GM19099 (cell line): ENCODE results near the gene RBP2.

Experiments
- POLR2A ChIP-seq: IDR thresholded peaks from 3 replicates; pipeline ENCODE4 v1.6.1; 2011; ENCODE audit warnings: low read depth; ENCODE audit not compliant: insufficient read length; ENCODE audit errors: extremely low read depth

The RBP2 gene

DNA sequence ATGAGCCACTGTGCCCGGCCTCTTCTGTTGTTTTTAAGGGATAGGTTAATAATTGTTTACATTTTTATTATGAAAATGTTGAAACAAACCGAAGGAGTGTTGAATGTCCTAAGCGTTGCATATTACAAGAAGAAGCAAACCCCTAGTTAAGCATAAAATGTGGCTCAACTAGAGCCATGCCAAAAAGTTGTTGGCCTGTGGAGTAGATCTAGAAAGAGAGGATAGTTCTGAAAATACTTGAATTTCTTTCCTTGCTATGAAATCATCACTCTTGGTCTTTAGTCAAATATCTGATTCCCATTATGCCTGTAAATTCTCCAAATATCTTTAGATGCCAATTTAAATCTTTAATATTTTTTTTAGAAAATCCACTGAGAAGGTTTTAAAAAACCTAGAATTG lies 12.8 kb downstream of the RBP2 start:
- TF ChIP-seq POLR2A = no peak

- TF ChIP-seq POLR2A = no peak
Measured at GRCh38 chr3:139460529-139460928, 15.8 kb downstream of the RBP2 start.

- TF ChIP-seq POLR2A = no peak
Measured at GRCh38 chr3:139460076-139460475, 16.2 kb downstream of the RBP2 start.

GRCh38 chr3:139458348-139458747 lies 18.0 kb downstream of the RBP2 start:
- no peak for TF ChIP-seq POLR2A

DNA sequence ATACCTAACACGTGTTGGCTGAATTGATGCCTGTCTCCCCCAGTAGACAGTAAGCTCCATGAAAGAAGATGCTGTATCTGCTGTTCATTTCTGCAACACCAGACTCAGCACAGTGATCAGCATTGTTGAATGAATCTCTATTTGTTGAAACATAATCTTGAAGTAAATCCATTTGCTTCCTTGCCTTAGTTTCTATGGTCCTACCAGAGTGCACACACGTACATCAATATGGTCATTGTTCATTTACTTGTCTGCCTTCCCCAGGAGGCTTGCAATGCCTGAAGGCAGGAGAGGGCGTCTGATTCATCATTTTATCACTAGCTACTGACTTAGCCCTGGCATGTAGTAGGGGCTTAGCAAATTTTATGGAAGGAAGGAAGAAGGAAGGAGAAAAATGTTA lies 19.2 kb downstream of the RBP2 start:
- TF ChIP-seq POLR2A = no peak

- TF ChIP-seq POLR2A = no peak
Measured at GRCh38 chr3:139456386-139456785, 19.9 kb downstream of the RBP2 start.

- TF ChIP-seq POLR2A = no peak
Measured at GRCh38 chr3:139455855-139456254, 20.5 kb downstream of the RBP2 start.

DNA sequence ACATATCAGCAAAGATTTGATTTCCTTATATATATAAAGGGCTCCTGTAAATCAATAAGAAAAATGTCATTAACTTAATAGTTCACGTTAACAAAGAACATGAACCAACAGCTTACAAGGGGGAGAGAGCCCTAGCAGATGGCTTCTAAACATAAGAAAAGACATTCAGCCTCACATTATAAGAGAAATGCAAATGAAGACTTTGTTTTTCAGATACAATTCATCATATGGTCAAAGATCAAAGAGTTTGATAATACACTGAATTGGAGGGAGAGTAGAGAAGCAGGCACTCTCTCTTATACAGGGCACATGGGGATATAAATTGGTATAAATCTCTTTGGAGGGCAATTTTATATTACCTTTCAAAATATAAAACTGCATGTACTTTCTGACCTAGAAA lies 21.1 kb downstream of the RBP2 start:
- TF ChIP-seq POLR2A = no peak

- TF ChIP-seq POLR2A = no peak
Measured at GRCh38 chr3:139454346-139454745, 22.0 kb downstream of the RBP2 start.

- no peak for TF ChIP-seq POLR2A
Measured at GRCh38 chr3:139450159-139450558, 26.2 kb downstream of the RBP2 start.

DNA sequence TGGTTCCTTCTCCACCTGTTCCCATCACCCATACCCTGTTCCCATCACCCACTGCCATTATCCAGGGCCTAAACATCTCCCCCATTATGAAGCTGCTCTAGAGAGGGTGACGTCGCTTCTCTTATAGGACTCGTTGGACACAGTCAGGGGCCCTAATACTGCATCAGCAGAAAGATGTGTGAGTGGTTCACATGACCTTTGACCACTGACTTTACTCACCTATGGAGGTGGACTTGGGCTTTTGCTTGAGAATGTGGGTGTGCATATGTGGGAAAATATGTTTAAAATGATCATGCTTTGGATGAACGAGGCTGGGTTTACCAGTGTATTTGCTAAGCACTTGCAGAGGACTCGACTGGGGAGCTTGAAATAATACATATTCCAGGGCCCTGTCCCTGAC lies 26.8 kb downstream of the RBP2 start:
- no peak for TF ChIP-seq POLR2A

DNA sequence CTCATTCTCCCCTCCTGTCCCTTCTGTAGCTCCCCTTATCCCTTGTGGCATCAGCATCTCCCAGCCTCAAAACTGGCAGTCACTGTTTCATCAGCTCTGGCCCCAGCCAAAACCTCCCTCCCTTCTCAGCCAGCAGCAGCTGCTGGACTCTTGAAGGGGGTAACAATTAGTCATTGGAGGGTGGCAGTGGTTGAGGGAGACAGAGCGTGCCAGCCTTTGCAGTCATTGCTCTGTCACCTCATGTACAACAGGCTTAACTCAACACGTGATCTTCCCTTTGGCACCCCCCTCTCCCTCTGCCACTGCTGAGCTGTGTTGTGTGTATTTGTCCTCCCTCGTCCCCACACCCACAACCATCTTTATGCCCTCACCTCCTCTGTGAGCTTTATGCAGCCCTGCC lies 28.2 kb downstream of the RBP2 start:
- no peak for TF ChIP-seq POLR2A

DNA sequence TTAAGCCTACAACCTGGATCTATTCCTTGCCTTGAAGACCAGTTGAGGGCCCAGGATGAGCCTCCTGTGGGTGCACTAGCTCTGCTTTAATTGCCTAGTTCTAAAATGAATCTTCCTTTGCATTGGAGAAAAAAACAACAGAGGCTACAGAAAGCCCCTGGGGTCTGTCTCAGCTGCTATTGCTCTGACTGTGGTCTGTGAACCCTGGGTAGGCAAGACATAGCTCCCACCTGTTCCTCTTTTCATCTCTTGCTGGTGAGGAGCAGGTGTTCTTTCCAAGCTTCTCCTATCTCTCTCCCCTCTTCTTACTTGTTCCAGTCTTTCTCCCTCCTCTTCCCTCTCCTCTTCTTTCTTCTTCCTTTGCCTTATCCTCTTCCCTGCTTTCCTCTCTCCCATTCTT lies 28.8 kb downstream of the RBP2 start:
- no peak for TF ChIP-seq POLR2A

DNA sequence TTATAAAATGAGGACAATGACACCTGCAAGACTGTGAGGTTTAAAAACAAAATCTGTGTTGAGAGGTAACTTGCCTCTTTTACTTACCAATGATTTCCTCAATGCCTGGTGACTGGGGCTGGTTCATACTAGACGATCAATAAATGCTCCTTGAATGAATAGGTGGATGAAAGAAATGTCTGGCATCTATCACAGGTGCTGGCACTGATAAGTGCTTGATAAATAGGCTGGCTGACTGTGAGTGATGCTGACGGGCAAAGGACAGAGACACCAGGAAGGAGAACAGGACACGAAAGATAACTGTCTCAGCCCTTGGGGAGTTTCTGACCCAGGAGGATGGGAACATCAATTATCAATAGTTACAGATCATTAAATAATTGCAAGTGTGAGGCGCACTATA lies 31.9 kb downstream of the RBP2 start:
- TF ChIP-seq POLR2A = no peak

DNA sequence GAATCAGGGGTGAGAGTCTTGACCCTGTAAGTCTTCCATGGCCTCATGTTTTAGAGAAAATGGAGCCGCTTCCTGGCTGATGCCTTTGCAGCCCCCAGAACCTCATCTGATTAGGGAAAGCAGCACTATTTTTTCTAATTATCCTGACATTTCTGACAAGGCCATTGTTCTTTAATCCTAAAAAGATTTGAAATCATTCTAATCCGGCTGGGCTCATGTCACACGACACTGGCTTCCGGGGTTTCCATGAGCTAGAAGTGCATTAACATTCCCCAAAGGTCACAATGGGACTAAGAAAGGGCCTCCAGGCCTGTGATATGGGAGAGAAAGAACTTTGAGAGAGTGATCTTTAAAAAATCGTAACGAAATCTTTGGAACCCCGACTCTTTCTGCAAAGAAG lies 33.1 kb downstream of the RBP2 start:
- no peak for TF ChIP-seq POLR2A

DNA sequence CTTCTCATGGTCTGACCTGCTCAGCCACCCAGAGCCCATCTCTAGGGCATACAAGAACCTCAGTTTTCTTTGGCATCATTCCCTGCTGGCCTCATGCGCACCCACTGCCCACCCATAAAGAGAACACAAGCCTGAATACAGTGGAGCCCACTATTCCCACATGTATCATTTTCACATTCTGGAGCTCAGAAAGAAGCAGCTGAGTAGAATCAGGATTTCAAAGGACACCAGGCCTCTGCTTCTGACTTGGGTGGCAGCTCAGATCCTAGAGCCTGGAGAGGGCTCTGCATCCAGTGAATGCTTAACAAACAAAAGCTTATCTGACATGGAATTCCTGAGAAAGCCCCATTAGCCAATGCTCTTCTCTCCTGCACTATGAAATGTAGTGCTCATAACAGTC lies 34.7 kb downstream of the RBP2 start:
- TF ChIP-seq POLR2A = no peak

- TF ChIP-seq POLR2A = no peak
Measured at GRCh38 chr3:139440639-139441556, 35.4 kb downstream of the RBP2 start.
